Stimulated activated CD4-positive, alpha-beta T cell treated with anti-CD3 and anti-CD28 coated beads, Interleukin-1b, Interleukin-23, amount 100 ng/mL, for 24 hours (primary cell): ENCODE data around the gene SCCPDH.
"Not testable (repeated sequence)": the region's sequence is repeated elsewhere in the genome, so short reads cannot be mapped to it uniquely, and the experiment has no call there.

Source experiments
- DNase-seq, 4 experiments: peaks; one replicate each; pipeline ENCODE4 v3.0.0-alpha.2; 2020; ENCODE audit warnings: low read depth in 4 of 4, low spot score in 1 of 4

The SCCPDH gene

GRCh38 chr1:246705368-246705767, 18.8 kb upstream of the SCCPDH start:
- no peak for DNase-seq

- DNase-seq = no peak
Observed at GRCh38 chr1:246708166-246708565, 16.0 kb upstream of the SCCPDH start.

DNA sequence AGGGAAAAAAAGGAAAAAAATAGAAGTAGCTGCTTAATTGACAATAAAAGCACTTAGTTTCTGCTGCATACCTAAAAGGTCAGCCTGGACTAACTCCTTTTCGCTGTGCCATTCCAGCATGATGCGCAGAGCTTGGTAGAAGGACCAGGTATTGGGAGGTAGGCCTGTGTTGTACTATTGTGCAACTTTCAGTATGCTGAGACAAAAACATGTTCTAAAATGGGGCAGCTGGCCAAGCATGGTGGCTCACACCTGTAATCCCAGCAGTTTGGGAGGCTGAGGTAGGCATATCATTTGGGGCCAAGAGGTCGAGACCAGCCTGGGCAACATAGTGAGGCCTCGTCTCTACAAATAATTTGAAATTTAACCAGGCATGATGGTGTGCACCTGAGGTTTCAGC, 15.0 kb upstream of the SCCPDH start:
- DNase-seq = no peak

- DNase-seq = no peak
Observed at GRCh38 chr1:246709835-246710234, 14.4 kb upstream of the SCCPDH start.

DNA sequence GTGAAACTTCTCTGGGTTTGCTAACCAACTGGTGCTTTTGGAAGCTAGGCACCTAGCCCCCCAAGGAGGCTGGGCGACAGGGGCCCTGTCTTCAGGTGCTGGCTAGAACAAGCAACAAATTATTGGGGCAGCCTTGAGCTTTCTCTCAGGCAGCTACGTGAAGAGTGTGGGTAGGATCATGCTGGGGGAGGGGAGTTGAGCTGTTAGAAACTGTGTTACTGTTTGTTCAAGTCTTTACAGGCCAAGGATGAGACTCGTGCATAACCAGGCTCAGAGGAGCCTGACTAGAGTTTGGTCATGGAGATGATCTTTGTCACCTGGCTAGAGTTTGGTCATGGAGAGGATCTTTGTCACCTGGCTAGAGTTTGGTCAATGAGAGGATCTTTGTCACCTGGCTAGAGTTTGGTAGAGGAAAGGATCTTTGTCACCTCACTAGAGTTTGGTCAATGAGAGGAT, 12.6 kb upstream of the SCCPDH start:
- no peak for DNase-seq

DNA sequence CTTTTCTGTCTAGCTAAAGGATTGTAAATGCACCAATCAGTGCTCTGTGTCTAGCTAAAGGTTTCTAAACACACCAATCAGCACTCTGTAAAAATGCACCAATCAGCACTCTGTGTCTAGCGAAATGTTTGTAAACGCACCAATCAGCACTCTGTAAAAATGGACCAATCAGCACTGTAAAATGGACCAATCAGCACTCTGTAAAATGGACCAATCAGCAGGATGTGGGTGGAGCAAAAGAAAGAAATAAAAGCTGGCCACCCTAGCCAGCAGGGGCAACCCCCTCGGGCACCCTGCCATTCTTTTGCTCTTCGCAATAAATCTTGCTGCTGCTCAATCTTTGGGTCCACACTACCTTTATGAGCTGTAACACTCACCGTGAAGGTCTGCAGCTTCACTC, 11.8 kb upstream of the SCCPDH start:
- not testable (repeated sequence) for DNase-seq

DNA sequence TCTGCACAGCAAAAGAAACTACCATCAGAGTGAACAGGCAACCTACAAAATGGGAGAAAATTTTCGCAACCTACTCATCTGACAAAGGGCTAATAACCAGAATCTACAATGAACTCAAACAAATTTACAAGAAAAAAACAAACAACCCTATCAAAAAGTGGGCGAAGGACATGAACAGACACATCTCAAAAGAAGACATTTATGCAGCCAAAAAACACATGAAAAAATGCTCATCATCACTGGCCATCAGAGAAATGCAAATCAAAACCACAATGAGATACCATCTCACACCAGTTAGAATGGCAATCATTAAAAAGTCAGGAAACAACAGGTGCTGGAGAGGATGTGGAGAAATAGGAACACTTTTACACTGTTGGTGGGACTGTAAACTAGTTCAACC, 4.8 kb upstream of the SCCPDH start:
- not testable (repeated sequence) for DNase-seq

GRCh38 chr1:246720814-246721213, 3.4 kb upstream of the SCCPDH start:
- not testable (repeated sequence) for DNase-seq

- DNase-seq = no peak
Observed at GRCh38 chr1:246722720-246723119, 1.5 kb upstream of the SCCPDH start.

- peak in 1 of 4 experiments; percentile 0 for DNase-seq
Observed at GRCh38 chr1:246724731-246725095, 504 bp downstream of the SCCPDH start.

DNA sequence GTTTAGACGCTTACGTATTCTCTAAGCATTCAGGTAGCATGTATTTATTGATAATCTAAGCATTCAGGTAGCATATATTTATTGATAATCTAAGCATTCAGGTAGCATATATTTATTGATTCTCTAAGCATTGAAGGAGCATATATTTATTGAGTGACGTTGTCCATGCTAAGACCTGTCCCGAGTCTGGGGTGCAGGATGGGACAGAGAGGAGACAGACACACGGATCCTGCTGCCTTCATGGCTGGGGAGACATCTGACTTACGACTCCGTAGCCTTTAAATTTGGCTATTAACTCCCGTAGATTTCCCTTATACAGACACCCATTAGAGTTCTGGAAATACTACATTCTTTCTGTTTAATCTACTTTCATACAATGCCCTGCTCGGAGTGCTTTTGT, 982 bp downstream of the SCCPDH start:
- DNase-seq = no peak

GRCh38 chr1:246726255-246726679, 2.1 kb downstream of the SCCPDH start:
- DNase-seq = no peak

DNA sequence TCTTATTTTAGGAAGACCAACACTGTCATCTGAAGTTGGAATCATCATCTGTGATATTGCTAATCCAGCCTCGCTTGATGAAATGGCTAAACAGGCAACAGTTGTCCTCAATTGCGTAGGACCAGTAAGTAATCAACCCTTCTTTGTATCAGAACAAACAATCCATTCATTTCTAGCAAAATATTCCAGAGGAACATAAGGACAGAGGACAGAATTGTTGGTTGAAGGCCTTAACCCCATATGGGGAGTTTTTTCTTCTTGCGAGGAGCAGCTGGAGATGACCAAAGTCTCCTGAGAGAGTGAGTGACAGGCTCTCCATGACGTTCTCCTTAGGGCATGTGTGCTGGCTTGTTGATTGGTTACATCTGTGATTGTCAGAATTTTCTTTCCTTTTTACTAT, 2.7 kb downstream of the SCCPDH start:
- no peak for DNase-seq

- no peak for DNase-seq
Observed at GRCh38 chr1:246727594-246727993, 3.4 kb downstream of the SCCPDH start.

DNA sequence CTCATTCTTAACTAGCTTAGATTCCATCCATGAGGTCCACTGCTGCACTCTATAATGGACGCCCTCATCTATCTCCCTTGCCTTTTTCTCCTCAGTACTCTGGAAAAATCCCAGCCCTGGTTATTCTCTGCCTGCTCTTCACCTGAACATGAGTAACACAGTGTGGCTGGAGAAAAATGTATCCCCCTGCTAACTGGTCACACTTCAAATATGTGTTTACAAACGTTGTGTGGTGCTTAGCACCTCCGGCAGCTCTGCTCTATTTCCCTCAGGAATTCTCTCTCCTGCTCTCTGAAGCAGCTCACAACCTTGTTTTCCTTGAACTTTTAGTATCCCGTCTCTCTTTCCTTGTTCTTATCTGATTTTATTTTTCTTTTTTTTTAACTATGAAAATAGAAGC, 4.1 kb downstream of the SCCPDH start:
- DNase-seq = no peak

DNA sequence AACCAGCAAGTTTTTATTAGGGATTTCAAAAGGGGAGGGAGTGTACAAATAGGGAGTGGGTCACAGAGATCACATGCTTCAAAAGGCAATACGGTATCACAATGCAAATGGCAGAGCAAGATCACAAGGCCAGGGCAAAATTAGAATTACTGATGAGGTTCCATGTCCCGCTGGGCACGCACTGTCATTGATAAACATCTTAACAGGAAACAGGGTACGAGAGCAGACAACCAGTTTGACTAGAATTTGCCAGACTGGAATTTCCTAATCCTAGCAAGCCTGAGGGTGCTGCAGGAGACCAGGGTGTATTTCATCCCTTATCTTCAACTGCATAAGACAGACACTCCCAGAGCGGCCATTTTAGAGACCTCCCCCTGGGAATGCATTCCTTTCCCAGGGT, 4.8 kb downstream of the SCCPDH start:
- DNase-seq = not testable (repeated sequence)

DNA sequence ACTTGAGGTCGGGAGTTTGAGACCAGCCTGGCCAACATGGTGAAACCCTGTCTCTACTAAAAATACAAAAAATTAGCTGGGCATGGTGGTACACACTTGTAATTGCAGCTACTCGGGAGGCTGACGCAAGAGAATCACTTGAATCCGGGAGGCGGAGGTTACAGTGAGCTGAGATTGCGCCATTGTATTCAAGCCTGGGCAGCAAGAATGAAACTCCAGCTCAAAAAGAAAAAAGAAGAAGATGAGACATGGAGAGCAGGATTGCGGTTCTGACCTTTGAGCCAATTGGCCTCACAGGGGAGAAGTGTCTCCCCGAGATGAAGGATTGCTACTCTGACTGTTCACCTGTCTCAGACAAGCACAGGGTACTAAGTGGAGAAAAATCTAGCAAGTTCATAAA, 6.6 kb downstream of the SCCPDH start:
- DNase-seq = no peak

- not testable (repeated sequence) for DNase-seq
Observed at GRCh38 chr1:246731873-246732272, 7.7 kb downstream of the SCCPDH start.

GRCh38 chr1:246733704-246734103, 9.5 kb downstream of the SCCPDH start:
- no peak for DNase-seq

- no peak for DNase-seq
Observed at GRCh38 chr1:246734866-246735265, 10.7 kb downstream of the SCCPDH start.

GRCh38 chr1:246735735-246736134, 11.5 kb downstream of the SCCPDH start:
- DNase-seq = no peak

DNA sequence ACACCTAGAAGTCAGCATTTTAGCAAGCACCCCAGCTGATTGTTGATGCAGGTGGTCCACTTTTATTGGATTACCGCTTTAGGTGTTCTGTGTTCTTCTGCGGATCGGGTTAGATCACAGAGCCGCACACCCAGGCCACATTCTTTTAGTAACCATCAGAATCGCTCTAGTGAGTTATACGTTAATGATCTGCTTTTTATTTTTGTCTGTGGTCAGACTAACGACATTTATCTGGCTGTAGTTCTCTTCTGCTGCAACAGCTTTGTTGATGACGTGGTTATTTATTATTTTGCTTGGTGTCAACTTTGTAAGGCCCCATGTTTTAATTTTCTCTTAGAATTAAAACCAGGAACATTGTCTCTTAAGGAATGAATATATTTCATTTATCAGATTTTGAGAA, 18.2 kb downstream of the SCCPDH start:
- DNase-seq = no peak

GRCh38 chr1:246746155-246746554, 21.9 kb downstream of the SCCPDH start:
- DNase-seq = not testable (repeated sequence)

GRCh38 chr1:246748006-246748405, 23.8 kb downstream of the SCCPDH start:
- no peak for DNase-seq
